BLaER1 treated with 17β-estradiol and CSF1 and Interleukin-3, amounts not matched to agents 10 nM and 100 nM (cell line): ENCODE results near the gene PID1.

Experiments
- H3K27ac ChIP-seq, 11 experiments: shearing (Covaris generic); formaldehyde crosslinking; 2 replicates each; pipeline ENCODE4 v1.8.1; 2022
- H3K27me3 ChIP-seq, 11 experiments: shearing (Covaris generic); formaldehyde crosslinking; 2 replicates each; pipeline ENCODE4 v1.8.1; 2022
- H3K36me3 ChIP-seq, 11 experiments: shearing (Covaris generic); formaldehyde crosslinking; 2 replicates each; pipeline ENCODE4 v1.8.1; 2022
- H3K4me1 ChIP-seq, 10 experiments: shearing (Covaris generic); formaldehyde crosslinking; 2 replicates each; pipeline ENCODE4 v1.8.1; 2022
- H3K4me2 ChIP-seq, 11 experiments: shearing (Covaris generic); formaldehyde crosslinking; 2 replicates each; pipeline ENCODE4 v1.8.1; 2022
- H3K4me3 ChIP-seq, 10 experiments: shearing (Covaris generic); formaldehyde crosslinking; 2 replicates each; pipeline ENCODE4 v1.8.1; 2022
- H3K9ac ChIP-seq, 11 experiments: shearing (Covaris generic); formaldehyde crosslinking; 2 replicates each; pipeline ENCODE4 v1.8.1; 2022
- H3K9me3 ChIP-seq, 11 experiments: shearing (Covaris generic); formaldehyde crosslinking; replicated peaks in 1 of 11; 2 replicates each; pipeline ENCODE4 v1.8.1; 2022
- H4K20me1 ChIP-seq, 11 experiments: shearing (Covaris generic); formaldehyde crosslinking; 2 replicates each; pipeline ENCODE4 v1.8.1; 2022
- Cebpa-rat ChIP-seq, 11 experiments: shearing (Covaris generic); IDR thresholded peaks; 2 replicates each; pipeline ENCODE4 v1.8.1; 2022

The PID1 gene

DNA sequence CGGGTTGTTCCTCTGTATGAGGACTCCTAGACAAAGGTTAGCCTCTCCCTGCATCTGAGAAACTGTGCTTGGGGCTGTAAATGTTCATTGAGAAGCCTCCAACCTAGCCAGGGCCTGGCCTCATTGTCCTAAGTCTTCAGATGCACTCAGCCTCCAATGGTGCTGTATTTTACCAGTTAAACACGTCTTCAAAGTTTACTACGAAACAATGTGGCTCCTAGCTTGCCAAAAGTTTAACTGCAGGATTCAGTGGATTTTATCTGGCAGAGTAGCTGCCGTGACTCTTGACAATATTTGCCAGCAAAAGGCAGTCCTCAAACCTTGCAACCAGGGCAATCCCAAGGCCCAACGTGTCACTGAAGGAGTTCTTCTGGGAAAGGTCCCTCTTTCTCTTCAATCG is 1.1 kb downstream of the PID1 start:
- H3K27ac ChIP-seq, result no peak overlapping the region

DNA sequence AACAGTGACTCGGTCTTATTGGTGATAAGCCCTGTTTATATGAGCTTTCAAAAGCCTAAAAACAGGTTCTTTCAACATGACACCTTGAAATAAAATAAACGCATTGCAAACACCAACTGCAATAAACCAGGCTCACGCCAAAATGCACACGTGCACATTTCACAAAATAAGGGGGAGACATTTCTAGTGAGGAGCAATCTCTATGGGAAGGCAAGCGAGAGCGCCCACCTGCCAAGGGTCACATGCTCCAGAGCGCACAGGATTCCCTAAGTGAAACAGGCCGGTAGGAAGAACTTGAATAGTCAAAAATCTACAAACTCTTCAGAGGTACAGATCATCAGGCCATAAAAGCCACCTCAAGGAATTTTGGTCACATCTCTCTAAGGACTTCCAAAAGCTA is 1.9 kb downstream of the PID1 start:
- peaks cover 0 to 15% (median 0%) of the 10 kb centered on the region in 11 experiments; a peak in 6 of 22 replicates for H3K9me3 ChIP-seq
- H3K4me2 ChIP-seq, result no peak overlapping the region
- TF ChIP-seq Cebpa-rat (IDR thresholded peaks at IDR 0.05), result no peak
- no peak overlapping the region for H3K27ac ChIP-seq
- no peaks in the 10 kb centered on the region for H3K36me3 ChIP-seq
- peaks cover 0 to 38% (median 6%) of the 10 kb centered on the region in 10 experiments; a peak in 11 of 20 replicates for H3K4me1 ChIP-seq
- no peaks in the 10 kb centered on the region for H4K20me1 ChIP-seq
- H3K27me3 ChIP-seq, result no peaks in the 10 kb centered on the region
- no peak overlapping the region for H3K9ac ChIP-seq
- H3K4me3 ChIP-seq, result no peak overlapping the region

More for the DNA sequence above, 1.1 kb downstream of the PID1 start:
- Histone ChIP-seq H3K4me1 (peaks cover 0 to 40% (median 6%) of the 10 kb centered on the region in 10 experiments; a peak in 11 of 20 replicates), H3K27me3 (no peaks in the 10 kb centered on the region), H3K36me3 (no peaks in the 10 kb centered on the region), H3K9me3 (peaks cover 0 to 15% (median 0%) of the 10 kb centered on the region in 11 experiments; a peak in 6 of 22 replicates), H3K4me3 (no peak overlapping the region), H3K9ac (no peak overlapping the region), H3K4me2 (no peak overlapping the region), H4K20me1 (no peaks in the 10 kb centered on the region)
- TF ChIP-seq Cebpa-rat (IDR thresholded peaks at IDR 0.05), result no peak

DNA sequence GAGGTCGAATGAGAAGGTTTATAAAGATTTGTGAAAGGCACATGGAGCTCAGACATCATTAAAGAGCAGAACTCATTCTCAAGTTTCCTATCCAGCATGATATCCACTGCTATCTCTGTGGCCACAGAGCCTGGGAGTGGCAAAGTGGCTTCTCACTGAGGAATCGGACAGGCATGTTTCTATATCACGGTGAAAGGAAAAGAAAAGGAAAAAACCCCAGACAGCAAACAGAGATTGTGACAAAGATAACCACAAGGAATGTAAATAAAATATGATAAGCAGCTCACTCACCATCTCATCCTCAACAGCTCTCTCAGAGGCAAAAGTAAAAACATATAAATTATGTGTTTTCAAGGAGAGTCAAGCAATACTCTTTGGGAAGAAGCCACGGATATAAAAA is 2.5 kb downstream of the PID1 start:
- Histone ChIP-seq H3K27me3 (no peaks in the 10 kb centered on the region), H3K4me3 (no peak overlapping the region), H3K4me2 (no peak overlapping the region)

DNA sequence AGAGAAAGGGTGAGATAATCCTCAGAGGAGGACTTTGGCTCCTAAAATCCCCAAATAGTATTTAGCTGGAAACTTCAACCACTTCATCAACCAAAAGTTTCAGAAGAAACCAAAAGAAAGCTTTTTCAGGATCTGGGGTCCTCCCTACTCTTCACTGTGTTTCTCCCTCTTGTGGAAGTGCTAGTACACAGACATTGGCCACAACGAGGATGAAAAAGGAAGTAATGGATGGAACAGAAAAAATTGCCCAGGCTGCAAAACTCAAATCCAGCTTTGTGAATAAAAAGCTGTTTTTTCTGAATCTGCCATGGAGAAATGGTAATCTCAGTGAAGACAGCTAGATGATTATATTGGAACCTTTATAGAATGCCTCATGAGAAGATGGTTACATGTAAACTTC is 4.0 kb downstream of the PID1 start:
- peaks cover 0 to 16% (median 4%) of the 10 kb centered on the region in 11 experiments; a peak in 8 of 22 replicates for H3K9me3 ChIP-seq

More for the DNA sequence above, 2.5 kb downstream of the PID1 start:
- Histone ChIP-seq H3K9ac (no peak overlapping the region), H3K9me3 (peaks cover 0 to 15% (median 0%) of the 10 kb centered on the region in 11 experiments; a peak in 6 of 22 replicates), H4K20me1 (no peaks in the 10 kb centered on the region), H3K36me3 (no peaks in the 10 kb centered on the region), H3K27ac (no peak overlapping the region), H3K4me1 (peaks cover 0 to 33% (median 6%) of the 10 kb centered on the region in 10 experiments; a peak in 11 of 20 replicates)
- TF ChIP-seq Cebpa-rat (IDR thresholded peaks at IDR 0.05), result no peak

DNA sequence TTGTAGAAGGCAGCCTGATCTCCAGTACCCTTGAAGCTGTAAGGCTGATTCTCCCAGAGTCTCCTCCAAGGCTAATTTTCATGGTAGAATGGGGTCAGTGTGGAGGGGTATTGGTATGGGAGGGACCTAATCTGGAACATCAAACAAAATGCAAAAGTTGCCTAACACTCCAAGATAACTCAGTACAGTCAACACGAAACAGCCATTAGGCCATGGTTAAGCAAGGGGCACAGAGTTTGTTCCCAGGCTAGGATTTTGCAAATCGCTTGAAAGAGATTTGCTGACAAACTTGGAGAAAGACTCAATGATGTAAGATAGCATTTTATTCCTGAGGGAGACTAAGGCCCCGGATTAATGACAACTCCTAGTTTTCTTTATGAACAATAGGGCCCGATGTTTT is 5.4 kb downstream of the PID1 start:
- Histone ChIP-seq H3K4me3 (no peak overlapping the region), H3K4me2 (no peak overlapping the region), H3K27me3 (no peaks in the 10 kb centered on the region), H3K9me3 (peaks cover 7 to 26% (median 10%) of the 10 kb centered on the region in 11 experiments; a peak in 21 of 22 replicates), H3K9ac (no peak overlapping the region), H3K4me1 (peaks cover 0 to 14% (median 0%) of the 10 kb centered on the region in 10 experiments; a peak in 6 of 20 replicates), H4K20me1 (no peaks in the 10 kb centered on the region), H3K36me3 (peaks cover 0 to 19% (median 0%) of the 10 kb centered on the region in 11 experiments; a peak in 4 of 22 replicates), H3K27ac (no peak overlapping the region)
- no peak for TF ChIP-seq Cebpa-rat (IDR thresholded peaks at IDR 0.05)

More for the DNA sequence above, 4.0 kb downstream of the PID1 start:
- Histone ChIP-seq H3K4me2 (peak overlapping the region in 3 of 11 experiments; percentile 16 to 48 (median 31); a peak in 5 of 22 replicates), H3K4me3 (no peak overlapping the region), H3K36me3 (peaks cover 0 to 7% (median 0%) of the 10 kb centered on the region in 11 experiments; a peak in 4 of 22 replicates), H3K27me3 (no peaks in the 10 kb centered on the region), H3K9ac (no peak overlapping the region), H3K27ac (no peak overlapping the region), H4K20me1 (no peaks in the 10 kb centered on the region), H3K4me1 (peaks cover 0 to 18% (median 0%) of the 10 kb centered on the region in 10 experiments; a peak in 6 of 20 replicates)
- no peak for TF ChIP-seq Cebpa-rat (IDR thresholded peaks at IDR 0.05)

DNA sequence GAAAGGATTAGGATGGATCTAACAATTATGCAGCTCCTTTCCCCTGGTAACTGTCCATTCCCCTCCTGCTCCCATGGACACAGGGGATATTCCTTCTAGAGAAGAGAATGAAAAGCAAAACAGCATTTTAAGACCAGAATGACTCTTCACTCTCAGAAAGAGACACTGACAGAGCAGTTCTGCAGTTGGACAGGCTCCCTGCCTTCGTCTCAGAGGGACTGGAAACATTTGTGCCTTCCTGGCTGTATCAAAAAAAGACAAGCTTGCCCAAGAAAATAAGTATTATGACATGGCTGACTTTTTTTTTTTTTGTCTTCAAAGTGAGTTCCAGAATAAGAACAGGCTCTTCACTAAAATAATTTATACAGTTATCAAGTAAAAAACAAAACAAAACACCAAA is 9.5 kb downstream of the PID1 start:
- H3K9ac ChIP-seq, result no peak overlapping the region
- peaks cover 0 to 3% (median 0%) of the 10 kb centered on the region in 10 experiments; a peak in 6 of 20 replicates for H3K4me1 ChIP-seq
- H3K4me2 ChIP-seq, result no peak overlapping the region
- TF ChIP-seq Cebpa-rat (IDR thresholded peaks at IDR 0.05), result no peak
- no peak overlapping the region for H3K27ac ChIP-seq
- H4K20me1 ChIP-seq, result no peaks in the 10 kb centered on the region
- peaks cover 0 to 24% (median 0%) of the 10 kb centered on the region in 11 experiments; a peak in 4 of 22 replicates for H3K36me3 ChIP-seq
- H3K9me3 ChIP-seq, result peaks cover 9 to 31% (median 13%) of the 10 kb centered on the region in 11 experiments; a peak in 21 of 22 replicates
- no peaks in the 10 kb centered on the region for H3K27me3 ChIP-seq
- H3K4me3 ChIP-seq, result no peak overlapping the region

DNA sequence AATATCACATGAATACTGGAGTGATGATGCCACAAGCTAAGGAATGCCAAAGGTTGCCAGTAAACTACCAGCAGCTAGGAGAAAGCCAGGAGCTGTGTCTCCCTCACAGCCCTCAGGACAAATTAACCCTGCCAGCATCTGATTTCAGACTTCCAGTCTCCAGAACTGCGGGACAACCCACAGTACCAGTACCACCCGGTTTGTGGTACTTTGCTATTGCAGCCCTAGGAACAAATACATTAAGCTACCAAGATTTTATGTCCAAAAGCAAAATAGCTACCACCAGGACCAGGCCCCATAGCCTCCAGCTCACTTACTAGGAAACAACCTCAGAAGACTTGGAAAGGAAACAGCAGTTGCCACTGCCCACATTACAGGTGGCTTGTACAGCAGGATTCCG is 10.0 kb downstream of the PID1 start:
- Histone ChIP-seq H3K4me1 (no peaks in the 10 kb centered on the region), H3K27ac (no peak overlapping the region), H3K4me3 (no peak overlapping the region), H3K9ac (no peak overlapping the region), H3K9me3 (peaks cover 9 to 31% (median 13%) of the 10 kb centered on the region in 11 experiments; a peak in 21 of 22 replicates), H3K36me3 (peaks cover 0 to 24% (median 0%) of the 10 kb centered on the region in 11 experiments; a peak in 4 of 22 replicates), H3K27me3 (no peaks in the 10 kb centered on the region), H4K20me1 (no peaks in the 10 kb centered on the region), H3K4me2 (no peak overlapping the region)
- no peak for TF ChIP-seq Cebpa-rat (IDR thresholded peaks at IDR 0.05)

DNA sequence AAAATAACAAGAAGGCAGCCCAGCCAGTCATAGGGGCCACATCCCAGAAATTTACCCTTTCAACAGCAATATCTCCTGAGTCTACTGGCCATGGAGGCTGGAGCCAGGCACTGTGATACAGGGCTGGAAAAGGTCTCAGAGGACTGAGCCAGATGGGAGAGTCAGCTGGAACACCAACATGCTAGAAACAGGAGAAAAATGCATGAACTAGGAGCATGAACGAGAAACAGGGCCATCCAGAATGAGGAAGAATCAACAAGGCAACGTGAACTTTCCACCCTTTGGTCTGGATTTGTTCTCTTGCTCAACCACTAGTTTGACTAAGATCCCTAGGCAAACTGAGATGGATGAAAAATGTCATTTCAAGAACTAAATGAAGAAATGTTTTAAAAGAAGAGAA is 13.1 kb downstream of the PID1 start:
- Histone ChIP-seq H3K36me3 (peaks cover 0 to 24% (median 0%) of the 10 kb centered on the region in 11 experiments; a peak in 4 of 22 replicates), H4K20me1 (no peaks in the 10 kb centered on the region), H3K9me3 (peaks cover 9 to 31% (median 13%) of the 10 kb centered on the region in 11 experiments; a peak in 21 of 22 replicates), H3K4me3 (no peak overlapping the region), H3K27me3 (no peaks in the 10 kb centered on the region), H3K9ac (no peak overlapping the region), H3K4me2 (no peak overlapping the region), H3K27ac (no peak overlapping the region), H3K4me1 (peaks cover 0 to 4% (median 0%) of the 10 kb centered on the region in 10 experiments; a peak in 3 of 20 replicates)
- TF ChIP-seq Cebpa-rat (IDR thresholded peaks at IDR 0.05), result no peak

DNA sequence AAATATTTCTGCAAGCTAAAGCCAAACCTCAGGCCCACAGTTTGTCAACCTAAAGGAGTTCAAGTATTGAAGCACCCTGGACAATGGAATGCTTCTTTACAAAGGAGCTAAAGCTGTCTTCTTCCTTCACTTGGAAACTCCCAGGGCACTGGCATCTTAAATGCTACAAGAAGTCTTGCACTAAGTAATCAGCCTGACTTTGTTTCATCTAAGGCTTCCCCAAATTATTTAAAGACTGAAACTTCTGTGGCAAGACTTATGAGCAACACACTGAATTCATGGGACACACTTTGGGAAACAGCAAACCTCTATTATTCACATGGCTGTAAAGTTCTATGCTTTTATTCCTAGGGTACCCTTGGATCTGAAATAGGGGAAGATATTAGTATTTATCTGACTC is 14.7 kb downstream of the PID1 start:
- no peak for TF ChIP-seq Cebpa-rat (IDR thresholded peaks at IDR 0.05)
- Histone ChIP-seq H3K4me3 (no peak overlapping the region), H3K4me1 (peaks cover 0 to 18% (median 0%) of the 10 kb centered on the region in 10 experiments; a peak in 6 of 20 replicates), H3K4me2 (no peak overlapping the region), H3K9ac (no peak overlapping the region), H4K20me1 (no peaks in the 10 kb centered on the region), H3K36me3 (peaks cover 0 to 11% (median 0%) of the 10 kb centered on the region in 11 experiments; a peak in 4 of 22 replicates), H3K27ac (no peak overlapping the region), H3K9me3 (peaks cover 7 to 20% (median 10%) of the 10 kb centered on the region in 11 experiments; a peak in 21 of 22 replicates), H3K27me3 (no peaks in the 10 kb centered on the region)
